ENCODE data around the gene AFF3.

Gene AFF3

DNA sequence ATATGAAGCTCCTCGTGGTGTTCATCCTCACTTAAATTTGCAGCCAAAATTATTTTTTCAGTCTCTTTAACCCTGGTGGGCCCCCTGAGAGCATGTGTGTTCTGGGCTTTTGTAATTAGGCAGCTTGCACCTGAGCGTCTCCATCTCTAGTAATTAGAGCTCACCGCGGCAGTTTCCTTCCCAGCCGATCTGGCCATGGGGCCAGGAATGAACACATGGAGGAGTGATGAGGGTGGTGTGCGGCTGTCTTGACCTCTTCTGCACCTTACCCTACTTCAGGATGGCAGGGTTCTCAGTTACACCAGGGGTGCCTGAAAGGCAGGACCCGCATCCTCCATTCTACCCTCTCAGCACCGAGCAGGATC lies 98.5 kb downstream of the AFF3 start:
- TF ChIP-seq FOXP2 (optimal IDR thresholded peaks at IDR 0.05; ENCODE audit: borderline replicate concordance, extremely low read depth, extremely low read length, insufficient read depth): no peak
- TF ChIP-seq, protein P1, sequence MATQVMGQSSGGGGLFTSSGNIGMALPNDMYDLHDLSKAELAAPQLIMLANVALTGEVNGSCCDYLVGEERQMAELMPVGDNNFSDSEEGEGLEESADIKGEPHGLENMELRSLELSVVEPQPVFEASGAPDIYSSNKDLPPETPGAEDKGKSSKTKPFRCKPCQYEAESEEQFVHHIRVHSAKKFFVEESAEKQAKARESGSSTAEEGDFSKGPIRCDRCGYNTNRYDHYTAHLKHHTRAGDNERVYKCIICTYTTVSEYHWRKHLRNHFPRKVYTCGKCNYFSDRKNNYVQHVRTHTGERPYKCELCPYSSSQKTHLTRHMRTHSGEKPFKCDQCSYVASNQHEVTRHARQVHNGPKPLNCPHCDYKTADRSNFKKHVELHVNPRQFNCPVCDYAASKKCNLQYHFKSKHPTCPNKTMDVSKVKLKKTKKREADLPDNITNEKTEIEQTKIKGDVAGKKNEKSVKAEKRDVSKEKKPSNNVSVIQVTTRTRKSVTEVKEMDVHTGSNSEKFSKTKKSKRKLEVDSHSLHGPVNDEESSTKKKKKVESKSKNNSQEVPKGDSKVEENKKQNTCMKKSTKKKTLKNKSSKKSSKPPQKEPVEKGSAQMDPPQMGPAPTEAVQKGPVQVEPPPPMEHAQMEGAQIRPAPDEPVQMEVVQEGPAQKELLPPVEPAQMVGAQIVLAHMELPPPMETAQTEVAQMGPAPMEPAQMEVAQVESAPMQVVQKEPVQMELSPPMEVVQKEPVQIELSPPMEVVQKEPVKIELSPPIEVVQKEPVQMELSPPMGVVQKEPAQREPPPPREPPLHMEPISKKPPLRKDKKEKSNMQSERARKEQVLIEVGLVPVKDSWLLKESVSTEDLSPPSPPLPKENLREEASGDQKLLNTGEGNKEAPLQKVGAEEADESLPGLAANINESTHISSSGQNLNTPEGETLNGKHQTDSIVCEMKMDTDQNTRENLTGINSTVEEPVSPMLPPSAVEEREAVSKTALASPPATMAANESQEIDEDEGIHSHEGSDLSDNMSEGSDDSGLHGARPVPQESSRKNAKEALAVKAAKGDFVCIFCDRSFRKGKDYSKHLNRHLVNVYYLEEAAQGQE (IDR thresholded peaks at IDR 0.05; ENCODE audit: insufficient read depth in 1 of 2, low read depth in 2 of 2, low read length in 2 of 2): no peak
- no peak for TF ChIP-seq POLR2AphosphoS5 (IDR thresholded peaks at IDR 0.05; ENCODE audit: low read depth, low read length)
- no peak for TF ChIP-seq TAF1 (IDR thresholded peaks at IDR 0.05; ENCODE audit: borderline replicate concordance, insufficient read depth, low read length)
- no peak for TF ChIP-seq SIN3A (IDR thresholded peaks at IDR 0.05; ENCODE audit: borderline replicate concordance, insufficient read depth, low read length)

DNA sequence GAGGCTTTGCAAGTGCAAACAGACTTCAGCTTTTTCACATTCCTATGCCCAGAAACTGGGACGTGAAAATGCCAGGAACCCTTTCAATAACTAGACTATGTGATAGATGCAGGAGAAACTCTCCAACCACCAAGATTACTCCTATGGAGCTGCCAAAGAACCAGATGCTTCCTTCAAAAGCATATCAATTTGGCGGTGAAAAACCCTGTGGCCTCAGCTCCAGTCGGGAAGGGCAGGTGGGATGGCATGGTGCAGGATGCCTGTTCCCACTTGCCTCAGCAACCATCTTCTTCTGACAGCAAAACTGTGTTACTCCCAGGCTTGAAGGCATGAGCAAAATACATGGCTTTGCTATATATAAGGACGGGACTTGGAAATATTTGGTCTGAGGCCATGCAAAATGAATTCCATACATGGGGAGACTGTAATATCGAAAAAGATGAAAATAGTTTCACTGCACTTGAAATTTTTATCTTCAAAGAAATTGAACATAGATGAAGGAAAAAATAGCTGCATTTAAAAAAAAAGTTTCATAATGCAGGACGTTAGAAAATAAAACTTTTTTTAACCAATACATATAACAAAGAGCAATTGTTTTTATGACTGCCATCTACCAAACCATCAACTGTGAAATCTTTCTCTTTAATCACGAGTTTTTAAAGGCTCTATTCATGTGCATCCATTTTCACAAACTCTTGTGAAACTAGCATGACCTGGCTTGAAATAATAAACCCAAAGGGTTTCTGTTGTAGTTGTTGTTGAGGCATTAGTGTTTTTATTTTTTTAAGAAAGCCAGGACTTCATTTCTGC lies 99.1 kb downstream of the AFF3 start:
- no peak for TF ChIP-seq POLR2AphosphoS5 (IDR thresholded peaks at IDR 0.05; ENCODE audit: low read depth, low read length)
- no peak for TF ChIP-seq FOXP2 (optimal IDR thresholded peaks at IDR 0.05; ENCODE audit: borderline replicate concordance, extremely low read depth, extremely low read length, insufficient read depth)
- TF ChIP-seq, protein P1 (IDR thresholded peaks at IDR 0.05; ENCODE audit: insufficient read depth in 1 of 2, low read depth in 2 of 2, low read length in 2 of 2): no peak
- no peak for TF ChIP-seq TAF1 (IDR thresholded peaks at IDR 0.05; ENCODE audit: borderline replicate concordance, insufficient read depth, low read length)
- no peak for TF ChIP-seq SIN3A (IDR thresholded peaks at IDR 0.05; ENCODE audit: borderline replicate concordance, insufficient read depth, low read length)

DNA sequence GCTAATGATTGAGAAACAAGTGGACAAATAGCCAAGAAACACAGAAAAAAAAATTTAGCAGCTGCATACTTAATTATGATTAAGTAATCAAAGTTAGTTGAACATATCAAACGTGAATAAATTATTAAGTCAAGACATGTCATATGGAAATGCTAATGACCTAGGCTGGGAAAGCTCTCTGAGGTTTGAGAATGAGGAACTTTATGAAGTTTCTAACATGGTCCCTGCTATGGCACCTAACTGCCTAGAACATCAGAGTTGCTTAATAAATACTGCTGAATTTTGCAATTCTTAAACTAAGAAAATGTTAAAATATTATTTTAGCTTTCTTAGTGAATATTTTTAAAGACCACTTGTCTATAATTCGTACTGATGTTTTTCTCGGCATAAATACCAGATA lies 99.8 kb downstream of the AFF3 start:
- TF ChIP-seq SIN3A (IDR thresholded peaks at IDR 0.05; ENCODE audit: borderline replicate concordance, insufficient read depth, low read length): no peak
- TF ChIP-seq POLR2AphosphoS5 (IDR thresholded peaks at IDR 0.05; ENCODE audit: low read depth, low read length): no peak
- TF ChIP-seq, protein P1 (IDR thresholded peaks at IDR 0.05; ENCODE audit: insufficient read depth in 1 of 2, low read depth in 2 of 2, low read length in 2 of 2): no peak
- no peak for TF ChIP-seq FOXP2 (optimal IDR thresholded peaks at IDR 0.05; ENCODE audit: borderline replicate concordance, extremely low read depth, extremely low read length, insufficient read depth)
- TF ChIP-seq TAF1 (IDR thresholded peaks at IDR 0.05; ENCODE audit: borderline replicate concordance, insufficient read depth, low read length): no peak

DNA sequence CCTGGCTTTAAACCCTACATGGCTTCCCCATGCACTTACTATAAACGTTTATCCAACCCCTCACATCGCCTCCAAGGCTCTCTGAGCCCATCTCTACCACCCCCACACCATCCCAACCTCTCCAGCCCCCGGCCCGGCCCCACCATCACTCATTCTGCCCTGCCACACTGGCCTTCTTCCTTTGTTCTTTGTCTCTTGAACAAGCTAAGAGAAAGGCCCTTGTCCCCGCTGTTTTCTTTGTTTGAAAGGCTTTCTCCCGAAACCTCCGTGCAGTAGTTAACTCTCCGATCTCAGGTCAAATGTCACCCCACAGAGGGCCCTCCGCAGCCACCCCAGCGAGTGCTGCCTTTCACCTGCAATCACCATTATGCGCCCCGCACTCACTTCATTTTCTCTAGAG lies 100.4 kb downstream of the AFF3 start:
- TF ChIP-seq FOXP2 (optimal IDR thresholded peaks at IDR 0.05; ENCODE audit: borderline replicate concordance, extremely low read depth, extremely low read length, insufficient read depth) (no peak), SIN3A (IDR thresholded peaks at IDR 0.05; ENCODE audit: borderline replicate concordance, insufficient read depth, low read length) (no peak), POLR2AphosphoS5 (IDR thresholded peaks at IDR 0.05; ENCODE audit: low read depth, low read length) (no peak), TAF1 (IDR thresholded peaks at IDR 0.05; ENCODE audit: borderline replicate concordance, insufficient read depth, low read length) (no peak)
- TF ChIP-seq, protein P1 (IDR thresholded peaks at IDR 0.05; ENCODE audit: insufficient read depth in 1 of 2, low read depth in 2 of 2, low read length in 2 of 2): no peak

Data from PFSK-1 (cell line).